ENCODE results near the gene IL5RA. TPM values are rescaled to one million over a fixed set of nuclear protein-coding genes. Genes with fewer than 3 reads are reported as not detected.

IL5RA gene
- total RNA-seq, 2 donors from 2014 or later, result 1.5 to 7.6 TPM

DNA sequence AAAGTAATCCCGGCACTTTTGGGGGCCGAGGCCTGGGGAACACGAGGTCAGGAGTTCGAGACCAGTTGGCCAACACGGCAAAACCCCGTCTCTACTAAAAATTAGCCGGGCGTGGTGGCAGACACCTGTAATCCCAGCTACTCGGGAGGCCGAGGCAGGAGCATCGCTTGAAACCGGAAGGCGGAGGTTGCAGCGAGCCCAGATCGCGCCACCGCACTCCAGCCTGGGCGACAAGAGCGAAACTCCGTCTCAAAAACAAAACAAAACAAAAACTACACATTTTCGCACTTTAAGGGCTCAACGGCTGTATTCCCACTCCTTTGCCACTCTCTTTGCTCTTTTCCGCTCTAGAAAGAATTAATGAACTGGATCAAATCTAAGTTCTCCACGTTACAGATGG lies 15.8 kb upstream of the IL5RA start:
- intact Hi-C loops (cut with DNase I), result no loop called here
- no peak for TF ChIP-seq POLR2AphosphoS5 (IDR thresholded peaks at IDR 0.05)
- TF ChIP-seq CTCF (IDR thresholded peaks at IDR 0.05), result no peak
- no peak for TF ChIP-seq POLR2A (IDR thresholded peaks at IDR 0.05)
- Histone ChIP-seq H3K4me3 (peak overlapping the region; percentile 77 to 80), H3K36me3 (no peaks in the 10 kb centered on the region), H3K9me3 (no peaks in the 10 kb centered on the region), H3K4me1 (replicated peaks) (no peaks in the 10 kb centered on the region), H3K27me3 (replicated peaks; ENCODE audit: insufficient read depth) (no peaks in the 10 kb centered on the region), H3K27ac (peak overlapping the region; percentile 86 to 93)
- no peak for DNase-seq (ENCODE audit: low spot score)
- WGBS, result 87% methylated on average over 24 of the region's 24 CpGs

DNA sequence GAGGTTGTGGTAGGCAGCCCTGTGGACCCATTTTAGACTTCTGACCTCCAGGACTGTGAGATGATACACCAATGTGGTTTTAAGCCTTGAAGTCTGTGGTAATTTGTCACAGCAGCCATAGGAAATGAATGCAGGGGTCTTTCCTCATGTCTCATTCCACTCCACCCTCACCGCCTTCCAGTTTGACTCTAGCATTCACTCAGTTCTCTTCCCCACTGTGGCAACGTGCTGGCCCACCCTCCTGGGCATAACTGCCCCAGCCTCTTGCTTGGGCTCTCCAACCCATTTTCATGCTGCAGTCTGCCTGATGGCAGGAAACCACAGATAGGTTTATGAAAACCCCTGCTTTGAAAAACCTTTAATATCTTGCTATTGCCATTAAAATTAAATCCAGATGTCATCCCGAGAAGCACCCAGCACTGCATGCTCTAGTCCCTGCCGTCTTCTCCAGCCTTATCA lies 9.2 kb upstream of the IL5RA start:
- no peaks in the 10 kb centered on the region for H3K36me3 ChIP-seq
- no peaks in the 10 kb centered on the region for H3K27me3 ChIP-seq (replicated peaks; ENCODE audit: insufficient read depth)
- WGBS, result 74% methylated on average over 4 of the region's 4 CpGs
- no peak for DNase-seq (ENCODE audit: low spot score)
- no peak for TF ChIP-seq POLR2AphosphoS5 (IDR thresholded peaks at IDR 0.05)
- no peak for TF ChIP-seq POLR2A (IDR thresholded peaks at IDR 0.05)
- no peak for TF ChIP-seq CTCF (IDR thresholded peaks at IDR 0.05)
- H3K4me1 ChIP-seq (replicated peaks), result no peaks in the 10 kb centered on the region
- intact Hi-C loops (cut with DNase I), result no loop called here
- no peaks in the 10 kb centered on the region for H3K9me3 ChIP-seq
- no peak overlapping the region for H3K4me3 ChIP-seq
- no peak overlapping the region for H3K27ac ChIP-seq

GRCh38 chr3:3117651-3118050 lies 7.5 kb upstream of the IL5RA start:
- Histone ChIP-seq H3K4me1 (replicated peaks) (no peaks in the 10 kb centered on the region), H3K36me3 (no peaks in the 10 kb centered on the region), H3K27ac (peak overlapping the region in 1 of 2 donors; percentile 34), H3K27me3 (replicated peaks; ENCODE audit: insufficient read depth) (no peaks in the 10 kb centered on the region), H3K4me3 (no peak overlapping the region), H3K9me3 (no peaks in the 10 kb centered on the region)
- intact Hi-C loops (cut with DNase I), result no loop called here
- WGBS, result 21% methylated on average over 2 of the region's 2 CpGs
- DNase-seq (ENCODE audit: low spot score), result no peak
- TF ChIP-seq POLR2A (IDR thresholded peaks at IDR 0.05) (no peak), POLR2AphosphoS5 (IDR thresholded peaks at IDR 0.05) (peak; percentile 32), CTCF (IDR thresholded peaks at IDR 0.05) (no peak)

DNA sequence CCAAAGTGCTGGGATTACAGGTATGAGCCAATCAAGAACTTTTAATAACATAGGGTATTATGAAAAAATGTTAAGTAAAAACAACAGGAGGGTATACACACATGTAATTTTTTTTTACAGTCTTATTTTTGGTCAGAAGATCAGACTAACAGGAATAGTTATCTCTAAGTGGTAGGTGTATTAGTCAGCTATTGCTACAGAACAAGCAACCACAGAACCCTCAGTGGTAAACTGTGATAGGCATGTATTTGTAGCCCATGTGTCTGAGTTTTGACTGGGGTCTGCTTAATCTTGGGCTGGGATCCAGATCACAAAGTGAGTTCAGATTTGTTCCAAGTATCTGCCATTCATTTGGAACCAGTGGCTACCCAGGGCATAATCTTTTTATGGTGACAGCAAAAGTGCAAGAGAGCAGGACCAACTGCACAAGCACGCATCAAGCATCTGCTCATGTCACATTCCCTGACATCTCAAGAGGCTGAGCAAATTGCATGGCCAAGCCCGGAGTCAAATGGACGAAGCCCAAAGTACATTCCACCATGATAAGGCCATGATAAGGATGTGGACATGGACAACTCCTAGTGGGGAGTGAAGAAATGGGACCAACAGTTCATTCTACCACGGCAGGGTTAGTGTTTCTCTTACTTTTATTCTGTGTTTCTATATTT lies 3.0 kb upstream of the IL5RA start:
- TF ChIP-seq POLR2AphosphoS5 (IDR thresholded peaks at IDR 0.05) (no peak), POLR2A (IDR thresholded peaks at IDR 0.05) (no peak), CTCF (IDR thresholded peaks at IDR 0.05) (no peak)
- WGBS, result 72% methylated on average over 4 of the region's 4 CpGs
- H3K9me3 ChIP-seq, result no peaks in the 10 kb centered on the region
- intact Hi-C loops (cut with DNase I), result no loop called here
- H3K36me3 ChIP-seq, result no peaks in the 10 kb centered on the region
- H3K27ac ChIP-seq, result no peak overlapping the region
- no peaks in the 10 kb centered on the region for H3K27me3 ChIP-seq (replicated peaks; ENCODE audit: insufficient read depth)
- H3K4me3 ChIP-seq, result no peak overlapping the region
- DNase-seq (ENCODE audit: low spot score), result no peak
- no peaks in the 10 kb centered on the region for H3K4me1 ChIP-seq (replicated peaks)

GRCh38 chr3:3110749-3111361 lies 681 bp upstream of the IL5RA start:
- WGBS, result 39% methylated on average over 7 of the region's 7 CpGs
- no peaks in the 10 kb centered on the region for H3K27me3 ChIP-seq (replicated peaks; ENCODE audit: insufficient read depth)
- intact Hi-C loops (cut with DNase I), result no loop called here
- no peak for DNase-seq (ENCODE audit: low spot score)
- peak overlapping the region in 1 of 2 donors; percentile 58 for H3K27ac ChIP-seq
- H3K9me3 ChIP-seq, result no peaks in the 10 kb centered on the region
- TF ChIP-seq CTCF (IDR thresholded peaks at IDR 0.05) (no peak), POLR2AphosphoS5 (IDR thresholded peaks at IDR 0.05) (no peak), POLR2A (IDR thresholded peaks at IDR 0.05) (no peak)
- H3K4me3 ChIP-seq, result no peak overlapping the region
- no peaks in the 10 kb centered on the region for H3K4me1 ChIP-seq (replicated peaks)
- H3K36me3 ChIP-seq, result no peaks in the 10 kb centered on the region

All from prostate gland (tissue), 2 donors.